ENCODE results near the gene WNT2. TPM values are rescaled to one million over a fixed set of nuclear protein-coding genes. Genes with fewer than 3 reads are reported as not detected.
"Not testable (repeated sequence)": the region's sequence is repeated elsewhere in the genome, so short reads cannot be mapped to it uniquely, and the experiment has no call there.

The WNT2 gene
- total RNA-seq, 1 donor from 2014 or later: not detected

DNA sequence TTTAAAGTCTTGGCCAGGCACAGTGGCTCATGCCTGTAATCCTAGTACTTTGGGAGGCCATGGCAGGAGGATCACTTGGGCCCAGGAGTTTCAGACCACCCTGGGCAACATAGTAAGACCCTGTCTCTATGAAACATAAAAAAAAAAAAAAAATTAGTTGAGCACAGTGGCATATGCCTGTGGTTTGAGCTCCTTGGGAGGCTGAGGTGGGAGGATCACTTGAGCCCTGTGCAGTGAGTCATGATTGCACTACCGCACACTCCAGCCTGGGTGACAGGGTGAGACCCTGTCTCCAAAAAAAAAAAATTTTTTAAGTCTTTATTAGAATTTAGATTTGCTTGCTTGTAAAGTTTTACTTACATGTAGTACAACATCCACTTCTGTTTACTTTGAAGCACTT, 14.0 kb downstream of the WNT2 start:
- no peak for DNase-seq (ENCODE audit: low read depth in 2 of 2)

DNA sequence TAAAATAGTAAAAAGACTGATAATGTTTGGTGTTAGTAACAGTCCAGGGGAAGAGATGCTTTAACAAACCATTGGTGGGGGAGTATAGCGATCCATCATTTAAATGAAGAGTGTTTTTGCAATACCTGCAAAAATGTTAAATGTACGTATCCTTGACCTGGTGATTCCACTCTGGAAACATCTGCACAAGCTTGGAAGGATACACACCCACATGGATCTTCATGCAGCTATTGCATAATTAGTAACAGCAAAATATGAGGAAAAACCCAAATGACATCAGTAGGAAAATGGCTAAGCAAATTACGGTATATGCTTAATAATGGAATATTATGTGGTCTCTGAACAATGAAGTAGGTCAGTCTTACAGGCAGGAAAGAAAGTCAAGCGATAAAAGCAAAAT, 20.5 kb downstream of the WNT2 start:
- DNase-seq (ENCODE audit: low read depth in 2 of 2): no peak

DNA sequence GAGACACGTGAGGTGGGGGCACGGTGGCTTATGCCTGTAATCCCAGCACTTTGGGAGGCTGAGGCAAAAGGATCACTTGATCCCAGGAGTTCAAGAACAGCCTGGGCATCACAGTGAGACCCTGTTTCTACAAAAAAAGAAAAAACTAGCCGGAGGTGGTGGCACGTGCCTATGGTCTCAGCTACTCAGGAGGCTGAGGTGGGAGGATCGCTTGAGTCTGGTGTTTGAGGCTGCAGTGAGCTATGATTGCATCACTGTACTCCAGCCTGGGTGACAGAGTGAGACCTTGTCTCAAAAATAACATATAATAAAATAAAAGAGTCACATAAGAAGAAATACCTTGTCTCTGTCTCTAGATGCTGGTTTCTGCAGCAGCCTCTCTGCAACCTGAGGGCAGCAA, 22.4 kb downstream of the WNT2 start:
- not testable (repeated sequence) for DNase-seq (ENCODE audit: low read depth in 2 of 2)

DNA sequence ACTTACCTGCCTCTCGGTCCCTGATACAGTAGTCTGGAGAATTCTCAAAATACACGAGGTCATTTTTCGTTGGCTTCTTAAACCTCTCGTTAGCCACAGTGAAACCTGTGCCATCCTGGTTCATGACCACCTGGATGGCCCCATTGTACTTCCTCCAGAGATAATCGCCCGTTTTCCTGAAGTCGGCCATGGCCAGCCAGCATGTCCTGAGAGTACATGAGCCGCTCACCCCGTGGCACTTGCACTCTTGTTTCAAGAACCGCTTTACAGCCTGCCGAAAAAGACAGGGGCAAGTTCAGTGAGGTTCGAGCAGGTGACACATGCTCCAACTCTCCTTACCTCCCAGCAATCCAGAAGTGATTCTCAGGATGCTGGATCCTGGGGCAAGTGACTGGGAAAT, 25.3 kb downstream of the WNT2 start:
- no peak for DNase-seq (ENCODE audit: low read depth in 2 of 2)

DNA sequence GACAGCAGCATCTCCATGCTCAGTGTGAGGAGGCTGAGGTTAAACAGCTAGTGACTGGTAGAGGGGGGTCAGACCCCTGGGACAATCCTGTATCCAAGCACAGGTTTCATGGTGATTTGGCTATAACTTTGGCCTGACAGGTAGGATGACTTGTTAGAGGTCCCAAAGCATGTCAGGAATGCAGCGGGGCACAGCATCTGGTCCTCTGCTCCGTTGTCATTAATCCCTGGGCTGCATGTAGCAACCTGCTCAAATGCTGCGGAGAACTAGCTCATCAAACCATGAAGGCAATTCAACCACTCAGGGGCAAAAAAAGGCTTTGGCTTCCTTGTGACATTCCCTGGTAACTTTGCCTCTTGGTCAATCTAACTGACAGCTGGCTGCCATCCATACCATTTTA, 26.8 kb downstream of the WNT2 start:
- no peak for DNase-seq (ENCODE audit: low read depth in 2 of 2)

DNA sequence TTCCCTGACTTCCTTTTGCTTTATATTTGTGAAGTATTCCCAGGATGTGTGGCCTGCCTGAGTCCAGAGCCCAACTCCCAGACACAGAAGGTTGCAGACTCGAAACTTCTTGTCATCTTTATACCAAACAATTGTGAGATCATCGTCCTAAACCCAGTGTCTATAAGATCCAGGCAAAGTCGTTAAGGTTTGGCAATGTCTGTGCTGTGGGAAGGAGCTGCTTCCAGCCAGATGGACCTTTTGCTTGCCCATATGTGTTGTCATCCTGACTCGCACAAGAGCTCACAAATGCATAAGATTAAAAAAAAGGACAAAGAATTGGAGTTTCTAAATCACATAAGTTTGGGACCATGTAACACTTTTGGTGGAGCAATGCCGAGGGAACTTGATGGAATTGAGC, 37.0 kb downstream of the WNT2 start:
- DNase-seq (ENCODE audit: low read depth in 2 of 2): no peak

DNA sequence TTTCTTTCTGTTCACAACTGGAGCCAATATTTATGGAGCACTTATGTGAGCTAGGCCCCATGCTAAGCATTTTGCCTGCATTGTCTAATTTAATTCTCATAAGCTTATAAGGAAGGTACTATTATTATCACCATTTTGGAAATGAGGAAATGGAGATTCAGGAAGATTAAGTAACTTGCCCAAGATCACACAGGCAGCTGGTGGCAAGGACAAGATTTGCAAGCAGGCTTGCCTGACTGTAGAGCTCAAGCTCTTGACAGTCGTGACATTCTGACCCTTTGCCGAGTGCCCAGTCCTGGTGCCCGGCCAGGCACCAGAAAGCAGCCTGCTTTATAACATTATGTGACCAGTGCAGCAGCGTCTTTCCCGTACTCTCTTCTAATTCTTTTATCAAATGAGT, 38.2 kb downstream of the WNT2 start:
- DNase-seq (ENCODE audit: low read depth in 2 of 2): no peak

DNA sequence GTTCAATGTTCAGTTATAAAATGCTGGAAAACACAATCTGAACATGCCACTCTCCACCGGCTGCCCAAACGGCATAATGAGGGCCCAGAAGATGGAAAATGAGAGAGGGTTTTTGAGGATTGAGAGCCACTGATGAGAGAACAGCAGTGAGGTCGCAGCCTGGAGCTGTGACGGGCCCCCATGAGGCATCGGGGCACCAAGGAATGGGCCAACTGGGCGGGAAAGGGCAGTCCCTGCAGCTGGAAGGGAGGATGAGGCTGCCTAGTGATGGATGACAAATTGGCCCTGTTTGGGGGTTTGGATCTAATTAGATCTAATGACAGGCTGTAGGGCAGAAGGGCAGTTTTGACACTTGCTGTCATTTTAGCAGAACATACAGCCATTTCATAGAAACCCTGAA, 39.1 kb downstream of the WNT2 start:
- no peak for DNase-seq (ENCODE audit: low read depth in 2 of 2)

DNA sequence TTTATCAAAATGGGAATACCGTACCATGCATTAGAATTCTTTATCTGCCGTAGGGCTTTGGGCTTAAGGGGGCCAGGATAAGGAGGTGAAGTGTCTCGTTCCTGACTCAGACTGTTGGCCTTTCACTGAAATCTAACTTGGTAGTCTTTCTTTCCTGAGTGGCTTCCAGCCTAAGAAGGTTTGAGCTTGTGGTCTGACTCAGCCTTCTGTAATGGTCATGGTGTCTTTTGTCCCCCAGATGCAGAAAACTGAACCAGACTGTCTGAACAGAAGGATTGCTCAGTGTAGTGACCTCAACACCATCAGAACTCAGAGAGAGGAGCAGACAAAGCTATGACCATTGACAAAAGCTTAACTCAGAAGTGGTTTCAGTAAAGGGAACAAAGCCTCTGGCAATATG, 39.5 kb downstream of the WNT2 start:
- DNase-seq (ENCODE audit: low read depth in 2 of 2): peak in 1 of 2 donors; percentile 55

DNA sequence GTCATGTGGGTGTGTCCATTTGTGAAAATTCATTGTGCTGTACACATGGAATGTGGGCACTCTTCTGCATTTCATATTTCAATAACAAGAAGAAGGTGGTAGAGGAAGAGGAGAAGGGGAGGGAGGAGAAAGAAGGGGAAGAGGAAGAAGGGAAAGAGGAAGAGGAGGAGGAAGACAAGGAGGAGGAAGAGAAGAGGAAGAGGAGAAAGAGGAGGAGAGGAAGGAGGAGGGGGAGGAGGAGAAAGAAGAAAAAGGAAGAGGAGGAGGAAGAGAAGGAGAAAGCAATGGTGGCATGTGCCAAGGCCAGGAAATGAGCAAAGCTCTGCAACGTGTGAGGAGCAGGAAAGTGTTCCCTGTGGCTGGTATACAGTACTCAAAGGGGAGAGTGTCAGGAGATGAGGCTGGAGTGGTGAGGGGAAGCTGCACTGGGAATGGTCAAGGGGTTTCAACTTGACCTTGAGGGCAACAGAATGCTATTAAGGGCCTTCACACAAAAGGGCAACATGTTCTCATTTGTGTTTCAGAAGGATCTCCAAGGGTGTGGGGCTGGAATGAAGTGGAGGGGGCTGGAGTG, 40.5 kb downstream of the WNT2 start:
- no peak for DNase-seq (ENCODE audit: low read depth in 2 of 2)

DNA sequence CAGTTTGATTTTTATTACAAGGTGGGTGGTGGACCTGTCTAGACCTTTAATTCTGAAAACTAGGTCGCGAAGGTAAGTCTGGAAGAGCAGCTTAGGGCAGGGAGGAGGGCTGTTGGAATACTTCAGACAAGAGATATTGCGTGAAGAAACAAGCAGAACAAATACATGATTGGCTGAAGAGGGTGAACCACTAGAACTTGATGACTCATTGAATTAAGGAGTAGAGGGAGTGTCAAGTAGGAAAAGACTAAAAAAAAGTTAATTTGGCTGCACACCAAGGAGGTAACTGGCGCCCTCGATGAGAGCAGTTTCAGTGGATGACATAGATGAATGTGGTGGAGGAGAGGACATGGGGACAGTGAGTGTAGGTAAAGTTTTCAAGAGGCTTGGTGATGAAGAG, 41.3 kb downstream of the WNT2 start:
- DNase-seq (ENCODE audit: low read depth in 2 of 2): no peak

DNA sequence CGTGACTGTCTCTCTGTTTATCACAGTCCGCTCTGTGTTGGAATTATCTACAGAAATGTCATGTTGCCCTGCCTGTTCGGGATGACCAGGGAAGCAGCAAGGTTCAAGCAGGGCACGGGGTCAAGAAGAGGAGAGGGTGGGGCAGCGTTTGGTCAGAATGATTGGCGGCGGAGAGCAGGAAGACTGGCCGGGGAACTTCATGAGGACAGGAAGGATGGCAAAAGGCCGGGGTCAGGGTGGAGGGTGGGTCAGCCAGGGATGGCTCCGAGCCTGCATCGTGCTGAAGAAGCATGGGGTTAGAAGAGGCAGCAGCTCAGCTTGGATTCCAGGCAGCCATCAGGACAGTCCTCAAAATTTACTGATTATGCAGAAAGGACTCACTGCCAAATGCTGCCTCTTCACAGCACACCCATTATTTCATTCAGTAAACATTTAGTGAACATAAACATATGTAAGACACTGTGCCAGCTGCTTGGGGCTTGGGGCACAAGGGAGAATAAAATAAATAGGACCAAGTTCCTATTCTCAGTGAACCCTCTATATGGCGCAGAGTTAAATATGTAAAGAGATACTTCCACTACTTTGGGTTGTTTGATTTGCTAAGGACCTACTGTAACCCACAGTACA, 42.8 kb downstream of the WNT2 start:
- peak; percentile 2 to 29 for DNase-seq (ENCODE audit: low read depth in 2 of 2)

DNA sequence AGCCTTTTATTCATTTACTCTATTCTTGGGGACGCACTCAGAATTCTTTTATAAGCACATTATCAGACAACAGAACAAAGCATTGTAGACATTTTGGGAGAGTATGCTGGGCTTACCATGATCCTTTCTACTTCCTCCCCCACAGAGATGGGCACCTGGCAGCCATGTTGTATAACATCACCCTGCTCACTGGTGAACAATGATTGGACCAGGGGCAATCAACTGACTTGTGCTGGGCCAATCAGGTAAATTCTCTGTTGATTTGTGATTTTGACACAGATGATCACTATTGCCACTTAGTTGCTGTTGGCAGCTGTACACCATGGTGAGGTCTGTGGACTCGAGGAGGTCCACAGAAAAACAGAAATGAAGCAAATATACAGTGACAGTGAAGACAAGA, 43.7 kb downstream of the WNT2 start:
- DNase-seq (ENCODE audit: low read depth in 2 of 2): peak in 1 of 2 donors; percentile 2

DNA sequence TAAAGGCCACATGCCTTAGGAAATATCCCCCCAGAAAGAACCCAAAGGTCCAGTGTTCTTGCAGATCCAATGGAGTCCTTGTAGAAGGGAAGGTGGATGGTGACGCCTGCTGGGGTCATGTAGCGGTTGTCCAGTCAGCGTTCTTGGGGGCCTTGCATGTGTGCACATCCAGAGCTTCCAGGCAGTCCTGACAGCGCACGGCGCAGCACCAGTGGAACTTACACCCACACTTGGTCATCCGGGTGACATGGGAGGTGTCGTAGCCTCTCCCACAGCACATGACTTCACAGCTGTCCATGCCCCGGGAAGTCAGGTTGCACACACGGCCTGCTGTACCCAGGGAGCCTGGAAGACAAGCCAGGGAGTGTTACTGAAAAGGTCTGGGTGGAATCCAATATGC, 44.8 kb downstream of the WNT2 start:
- no peak for DNase-seq (ENCODE audit: low read depth in 2 of 2)

DNA sequence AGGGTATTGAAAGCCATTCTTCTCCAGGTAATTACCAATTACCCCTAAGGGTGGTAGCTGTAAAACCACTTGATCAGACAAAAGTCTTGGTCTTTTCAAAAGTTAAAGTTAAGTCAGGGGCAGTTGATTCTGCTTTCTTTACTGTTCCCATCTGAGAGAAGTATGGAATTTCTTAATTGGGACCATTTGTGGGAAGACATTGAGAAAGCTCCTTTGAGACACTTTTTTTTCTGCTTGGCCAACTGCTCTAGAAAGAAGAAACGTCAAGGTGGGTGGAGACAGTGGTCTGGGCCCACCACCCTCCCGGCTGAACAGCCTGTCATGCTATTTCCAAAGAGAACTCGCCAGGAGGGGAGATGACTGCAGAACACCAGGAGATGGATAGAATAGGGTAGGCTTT, 45.3 kb downstream of the WNT2 start:
- DNase-seq (ENCODE audit: low read depth in 2 of 2): no peak

DNA sequence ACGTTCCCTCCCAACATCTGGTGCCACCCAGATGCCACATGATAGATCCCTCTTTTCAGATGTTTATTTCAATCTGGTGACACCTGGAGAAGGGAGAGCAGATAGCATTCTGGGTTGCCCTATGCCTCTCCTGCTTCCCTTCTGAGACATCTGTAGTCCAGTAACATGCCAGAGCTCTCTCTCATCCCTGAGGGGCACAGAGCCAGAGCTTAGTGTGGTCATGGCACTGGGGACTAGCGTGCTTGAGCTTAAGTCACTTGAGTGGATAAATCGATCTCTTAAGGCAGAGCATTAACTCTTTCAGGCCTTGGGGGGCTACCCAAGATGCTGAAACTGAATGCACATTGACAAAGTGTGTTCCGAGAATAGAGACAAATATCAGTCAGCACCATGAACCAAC, 47.9 kb downstream of the WNT2 start:
- DNase-seq (ENCODE audit: low read depth in 2 of 2): no peak

DNA sequence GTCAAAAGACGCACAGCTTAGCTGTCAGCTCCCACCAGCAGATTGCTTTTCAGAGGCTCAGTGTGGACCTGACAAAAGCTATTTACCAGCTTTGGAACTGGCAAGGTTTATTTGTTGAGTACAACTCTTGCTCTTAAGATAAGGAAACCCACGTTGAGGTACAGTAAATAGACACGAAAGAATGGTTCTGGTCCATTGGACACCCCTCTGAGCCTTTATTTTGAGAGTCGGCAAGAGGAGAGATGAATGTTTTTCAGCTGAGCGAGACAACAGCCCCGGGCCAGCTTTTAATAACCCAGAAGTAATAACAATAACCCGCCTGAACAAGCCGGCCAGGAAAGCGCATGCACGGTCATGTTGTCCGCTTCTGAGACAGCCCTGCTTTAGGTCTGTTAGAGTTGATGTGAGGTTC, 49.0 kb downstream of the WNT2 start:
- DNase-seq (ENCODE audit: low read depth in 2 of 2): no peak

DNA sequence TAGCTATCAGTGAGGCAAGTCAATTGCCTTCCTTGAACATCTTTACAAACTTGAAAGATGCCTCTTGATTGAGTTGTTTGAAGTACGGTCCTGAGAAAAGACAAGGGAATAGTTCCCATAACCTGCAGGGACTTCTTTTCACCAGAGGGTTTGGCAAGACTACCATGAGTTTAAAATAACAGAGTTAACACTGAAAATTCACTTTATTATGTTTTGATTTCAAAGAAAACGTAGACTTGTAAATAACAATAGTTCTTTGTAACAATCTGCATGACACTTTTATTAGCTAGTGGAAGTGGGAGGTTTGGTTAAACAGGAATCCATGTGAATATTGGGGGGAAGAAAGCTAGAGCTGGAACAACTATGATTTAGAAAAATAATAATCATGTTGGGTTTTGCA, 49.5 kb downstream of the WNT2 start:
- no peak for DNase-seq (ENCODE audit: low read depth in 2 of 2)

DNA sequence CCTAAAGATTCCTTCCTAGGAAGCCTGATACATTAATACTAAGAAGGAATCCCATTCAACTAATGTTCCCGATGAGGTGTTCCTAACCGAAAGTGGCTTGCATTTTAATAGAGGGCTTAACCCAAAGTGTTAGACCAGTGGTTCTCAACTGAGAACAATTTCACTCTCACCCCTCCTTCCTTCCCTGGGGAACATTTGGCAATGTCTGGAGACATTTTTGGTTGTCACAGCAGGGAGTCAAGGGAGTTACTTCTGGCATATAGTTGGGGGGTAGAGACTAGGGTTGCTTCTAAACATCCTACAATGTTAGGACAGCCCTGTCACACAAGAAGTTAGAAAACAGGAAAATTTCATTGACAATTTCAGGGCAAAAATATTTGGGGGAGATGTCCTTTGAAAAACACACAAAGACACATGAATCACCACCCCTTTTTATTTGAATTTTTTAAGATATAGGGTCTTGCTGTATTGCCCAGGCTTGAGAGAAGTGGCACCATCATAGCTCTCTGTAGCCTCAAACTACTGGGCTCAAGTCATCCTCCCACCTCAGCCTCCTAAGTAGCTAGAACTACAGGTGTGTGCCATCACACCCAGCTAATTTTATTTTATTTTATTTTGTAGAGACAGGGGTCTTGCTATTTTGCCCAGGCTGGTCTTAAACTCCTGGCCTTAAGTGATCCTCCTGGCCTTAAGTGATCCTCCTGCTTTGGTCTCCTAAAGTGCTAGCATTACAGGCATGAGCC, 50.7 kb downstream of the WNT2 start:
- DNase-seq (ENCODE audit: low read depth in 2 of 2): no peak

DNA sequence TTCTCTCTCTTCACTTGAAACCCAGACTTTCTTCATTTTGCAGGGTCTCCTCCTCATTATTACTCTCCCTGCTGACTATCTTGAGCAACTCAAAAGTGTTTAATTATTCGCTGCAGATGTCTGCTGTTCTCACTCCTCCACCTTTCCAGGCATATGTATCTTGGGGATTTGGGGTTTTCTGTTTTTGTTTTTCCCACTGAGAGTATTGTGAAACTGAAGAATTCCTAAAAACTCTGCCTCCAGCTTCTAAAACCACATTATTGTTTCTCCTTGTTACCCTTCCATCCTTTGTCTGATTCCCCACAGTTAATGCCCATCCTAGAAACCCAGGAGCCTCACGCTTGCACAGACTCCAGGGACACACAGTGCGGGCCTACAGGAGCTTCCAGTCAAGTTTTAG, 51.3 kb downstream of the WNT2 start:
- no peak for DNase-seq (ENCODE audit: low read depth in 2 of 2)

DNA sequence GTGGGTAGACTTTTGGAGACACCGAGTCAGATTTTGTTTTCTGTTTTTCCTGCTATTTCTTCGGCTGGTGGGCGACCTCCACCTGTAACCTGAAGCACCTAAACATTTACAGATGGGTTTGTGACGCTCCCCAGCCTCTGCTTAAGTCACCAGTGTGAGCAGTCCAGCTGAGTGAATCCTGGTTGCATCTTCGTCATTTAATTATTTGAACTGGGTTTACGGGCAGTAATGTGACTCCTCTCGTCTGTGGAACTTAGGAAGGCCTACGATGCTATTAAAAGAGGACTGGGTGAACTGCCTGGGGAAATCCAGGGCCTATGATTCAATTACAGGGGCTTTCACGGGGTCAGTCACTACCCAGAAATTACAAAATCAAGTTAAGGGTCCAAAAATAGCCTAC, 52.5 kb downstream of the WNT2 start:
- DNase-seq (ENCODE audit: low read depth in 2 of 2): no peak

DNA sequence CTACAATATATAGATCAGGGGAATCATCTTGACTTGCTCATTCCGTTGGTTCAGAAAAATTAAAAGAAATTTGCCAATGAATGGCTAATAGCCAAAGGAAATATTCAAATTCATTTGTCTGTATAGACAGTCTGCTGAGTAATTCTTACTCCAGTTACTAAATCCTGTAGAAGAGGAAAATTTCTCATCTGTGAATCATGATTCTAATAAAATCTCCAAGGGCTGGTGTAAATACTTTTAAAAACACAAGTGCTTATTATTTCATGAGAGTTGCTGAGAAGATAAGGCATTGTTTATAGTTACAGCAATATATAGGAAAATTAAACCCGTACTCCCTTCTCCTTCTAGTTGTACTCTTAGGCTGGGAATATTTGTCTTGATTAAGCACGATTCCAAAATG, 53.0 kb downstream of the WNT2 start:
- DNase-seq (ENCODE audit: low read depth in 2 of 2): peak in 1 of 2 donors; percentile 72

DNA sequence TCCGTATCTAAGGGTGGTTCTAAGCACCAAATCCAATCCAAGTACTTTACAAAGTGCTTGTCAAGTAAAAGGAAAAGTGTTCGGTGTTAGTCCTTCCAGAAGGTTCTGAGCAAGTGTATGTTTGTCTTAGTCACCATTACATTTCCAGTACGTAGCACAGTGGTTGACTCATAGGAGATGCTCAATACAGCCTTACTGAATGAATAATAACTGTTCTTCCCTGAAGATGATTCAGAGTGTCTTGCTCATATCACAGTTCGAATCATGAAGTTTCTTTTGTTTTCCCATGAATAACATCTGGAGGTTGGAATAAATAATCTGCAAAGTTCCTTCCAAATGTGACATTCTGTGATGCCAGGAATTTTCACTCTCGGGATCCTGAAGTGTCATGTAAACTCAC, 53.4 kb downstream of the WNT2 start:
- peak; percentile 3 to 95 for DNase-seq (ENCODE audit: low read depth in 2 of 2)

Measured in lung microvascular endothelial cell (primary cell).